HCT116 (cell line): ENCODE data around the gene ANGPTL8. TPM values are rescaled to one million over a fixed set of nuclear protein-coding genes. Genes with fewer than 3 reads are reported as not detected.

Experiments used
- ATAC-seq: fragments of 200-7000 bp; cut with Tn5 transposase; 2 replicates; pipeline ENCODE4 v1.9.1; 2020; ENCODE audit warnings: mild to moderate bottlenecking, moderate library complexity
- BruUV-seq: library from RNA; stranded (reverse); fragments of 400-500 nt; replicated peaks from 2 replicates; lab custom pipeline; 2021; lab: Mats Ljungman, UMichigan
- CTCF ChIA-PET: fragments of 300-600 bp; sonication (Branson Sonifier 250); formaldehyde crosslinking; loops from one replicate; lab custom pipeline; 2021; ENCODE audit warnings: antibody characterized with exemption; lab: Charles Lee
- POLR2A ChIA-PET: fragments of 300-600, 350-600 bp; sonication (Branson Sonifier 250); formaldehyde crosslinking; loops from one replicate; lab custom pipeline; 2021; ENCODE audit warnings: antibody characterized with exemption; lab: Charles Lee
- RAD21 ChIA-PET, 2 experiments: fragments of 300-600 bp; sonication (Branson Sonifier 250); formaldehyde crosslinking; loops; one replicate each; lab custom pipeline; 2023; ENCODE audit warnings: low total read pairs in 2 of 2; ENCODE audit not compliant: uncharacterized antibody in 2 of 2, unreplicated experiment in 2 of 2, low non-redundant PET in 1 of 2; lab: Charles Lee
- DNase-seq: peaks from one replicate; pipeline ENCODE4 v3.0.0-alpha.2; 2010; ENCODE audit warnings: low read depth, low spot score
- H2AFZ ChIP-seq: fragments of 200-600 bp; shearing (Covaris generic), sonication (generic); 2 replicates; pipeline ENCODE4 v1.6.1; 2017; ENCODE audit warnings: low read depth, mixed run types, mixed read lengths, antibody characterized with exemption, low read length; ENCODE audit not compliant: poor library complexity, severe bottlenecking
- H3K27ac ChIP-seq: 2 replicates; pipeline ENCODE4 v1.5.1; 2012; ENCODE audit warnings: low read depth, low read length
- H3K27me3 ChIP-seq: fragments of 200-600 bp; sonication (generic); 2 replicates; pipeline ENCODE4 v1.6.1; 2016; ENCODE audit warnings: mixed run types, low read length, mixed read lengths; ENCODE audit not compliant: insufficient read depth
- H3K36me3 ChIP-seq, 2 experiments: fragments of 200-500 bp in 1 of 2; fragments of 200-600 bp in 1 of 2; sonication (Bioruptor generic) in 1 of 2; sonication (generic) in 1 of 2; 2 replicates each; pipeline versions ENCODE4 v1.5.1 to v1.6.1; 2014 to 2016; ENCODE audit warnings: low read length in 2 of 2, inconsistent platforms in 1 of 2, mixed read lengths in 1 of 2, mixed run types in 1 of 2; ENCODE audit not compliant: insufficient read depth in 2 of 2, control insufficient read depth in 1 of 2
- H3K4me1 ChIP-seq, 2 experiments: fragments of 200-600 bp in 1 of 2; sonication (generic) in 1 of 2; 2 replicates each; pipeline versions ENCODE4 v1.5.1 to v1.6.1; 2012 to 2017; ENCODE audit warnings: low read length in 2 of 2, inconsistent platforms in 1 of 2, mild to moderate bottlenecking in 1 of 2, mixed read lengths in 1 of 2, mixed run types in 1 of 2, moderate library complexity in 1 of 2; ENCODE audit not compliant: insufficient read depth in 2 of 2, control insufficient read depth in 1 of 2
- H3K4me2 ChIP-seq: fragments of 200-600 bp; sonication (generic); 2 replicates; pipeline ENCODE4 v1.6.1; 2017; ENCODE audit warnings: mixed run types, low read length, mixed read lengths
- H3K4me3 ChIP-seq, 2 experiments: fragments of 200-600 bp in 1 of 2; sonication (generic) in 1 of 2; replicated peaks in 1 of 2; 2 replicates each; pipeline ENCODE4 v1.5.1; 2011 to 2016; ENCODE audit warnings: low read length in 2 of 2, control low read depth in 1 of 2, low read depth in 1 of 2, mild to moderate bottlenecking in 1 of 2, mixed read lengths in 1 of 2, mixed run types in 1 of 2
- H3K79me2 ChIP-seq: fragments of 200-600 bp; sonication (generic); 2 replicates; pipeline ENCODE4 v1.6.1; 2017; ENCODE audit warnings: mild to moderate bottlenecking, mixed run types, low read length, moderate library complexity, mixed read lengths; ENCODE audit not compliant: insufficient read depth
- H3K9ac ChIP-seq: fragments of 200-600 bp; sonication (generic); 2 replicates; pipeline ENCODE4 v1.6.1; 2016; ENCODE audit warnings: low read length, mixed read lengths
- H3K9me2 ChIP-seq: fragments of 200-600 bp; sonication (generic), shearing (Covaris generic); 2 replicates; pipeline ENCODE4 v1.6.1; 2017; ENCODE audit warnings: mixed run types, mild to moderate bottlenecking, moderate library complexity; ENCODE audit not compliant: insufficient read depth
- H3K9me3 ChIP-seq, 2 experiments: fragments of 200-500 bp in 1 of 2; fragments of 200-600 bp in 1 of 2; sonication (Bioruptor generic) in 1 of 2; sonication (generic) in 1 of 2; 2 replicates each; pipeline ENCODE4 v1.6.1; 2014 to 2017; ENCODE audit warnings: low read length in 2 of 2, mixed read lengths in 2 of 2, inconsistent platforms in 1 of 2, low read depth in 1 of 2, mild to moderate bottlenecking in 1 of 2, mixed run types in 1 of 2, moderate library complexity in 1 of 2; ENCODE audit not compliant: control insufficient read depth in 1 of 2, insufficient read depth in 1 of 2
- H4K20me1 ChIP-seq: fragments of 200-600 bp; sonication (generic), shearing (Covaris generic); 2 replicates; pipeline ENCODE4 v1.6.1; 2017; ENCODE audit warnings: mixed run types, mild to moderate bottlenecking, moderate library complexity; ENCODE audit not compliant: insufficient read depth
- ATF3 ChIP-seq: IDR thresholded peaks from 2 replicates; pipeline ENCODE4 v1.6.1; 2012
- EGR1 ChIP-seq: IDR thresholded peaks from 2 replicates; pipeline ENCODE4 v1.6.1; 2012; ENCODE audit warnings: low read depth
- JUND ChIP-seq: IDR thresholded peaks from 2 replicates; pipeline ENCODE4 v1.6.1; 2012
- RAD21 ChIP-seq: IDR thresholded peaks from 2 replicates; pipeline ENCODE4 v1.6.1; 2012; ENCODE audit warnings: low read depth, mild to moderate bottlenecking
- REST ChIP-seq: IDR thresholded peaks from 2 replicates; pipeline ENCODE4 v1.6.1; 2012; ENCODE audit warnings: low read depth
- SIN3A ChIP-seq: IDR thresholded peaks from 2 replicates; pipeline ENCODE4 v1.6.1; 2012; ENCODE audit warnings: low read depth
- SRF ChIP-seq: IDR thresholded peaks from 2 replicates; pipeline ENCODE4 v1.6.1; 2012; ENCODE audit warnings: low read depth
- ZFX ChIP-seq: fragments of 450-650 bp; IDR thresholded peaks from 2 replicates; pipeline ENCODE4 v1.6.1; 2017
- intact Hi-C: fragments of 100-400 bp; cut with micrococcal nuclease; formaldehyde crosslinking; loops from 2 replicates; pipeline ENCODE4 v1.10.0; 2022
- total RNA-seq: library from RNA; stranded (reverse); gene quantifications from one replicate; pipeline ENCODE4 v1.2.1, GENCODE V29; 2021; ENCODE audit not compliant: unreplicated experiment
- TF ChIP-seq, protein P1 (sequence below), 3 experiments: fragments of 200-600 bp in 1 of 3; sonication (generic) in 1 of 3; IDR thresholded peaks in 2 of 3; conservative IDR thresholded peaks in 1 of 3; 2 replicates each; pipeline ENCODE4 v1.5.1; 2012 to 2017; ENCODE audit warnings: low read depth in 2 of 3, low read length in 2 of 3, antibody characterized with exemption in 1 of 3, borderline replicate concordance in 1 of 3, control low read depth in 1 of 3, mild to moderate bottlenecking in 1 of 3, mixed read lengths in 1 of 3, mixed run types in 1 of 3, moderate library complexity in 1 of 3; ENCODE audit not compliant: insufficient read depth in 1 of 3

Gene ANGPTL8
- total RNA-seq, 1 experiment from 2014 or later: not detected

- TF ChIP-seq EGR1 (no peak), SRF (no peak), JUND (no peak)
- TF ChIP-seq, protein P1, sequence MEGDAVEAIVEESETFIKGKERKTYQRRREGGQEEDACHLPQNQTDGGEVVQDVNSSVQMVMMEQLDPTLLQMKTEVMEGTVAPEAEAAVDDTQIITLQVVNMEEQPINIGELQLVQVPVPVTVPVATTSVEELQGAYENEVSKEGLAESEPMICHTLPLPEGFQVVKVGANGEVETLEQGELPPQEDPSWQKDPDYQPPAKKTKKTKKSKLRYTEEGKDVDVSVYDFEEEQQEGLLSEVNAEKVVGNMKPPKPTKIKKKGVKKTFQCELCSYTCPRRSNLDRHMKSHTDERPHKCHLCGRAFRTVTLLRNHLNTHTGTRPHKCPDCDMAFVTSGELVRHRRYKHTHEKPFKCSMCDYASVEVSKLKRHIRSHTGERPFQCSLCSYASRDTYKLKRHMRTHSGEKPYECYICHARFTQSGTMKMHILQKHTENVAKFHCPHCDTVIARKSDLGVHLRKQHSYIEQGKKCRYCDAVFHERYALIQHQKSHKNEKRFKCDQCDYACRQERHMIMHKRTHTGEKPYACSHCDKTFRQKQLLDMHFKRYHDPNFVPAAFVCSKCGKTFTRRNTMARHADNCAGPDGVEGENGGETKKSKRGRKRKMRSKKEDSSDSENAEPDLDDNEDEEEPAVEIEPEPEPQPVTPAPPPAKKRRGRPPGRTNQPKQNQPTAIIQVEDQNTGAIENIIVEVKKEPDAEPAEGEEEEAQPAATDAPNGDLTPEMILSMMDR (IDR thresholded peaks at IDR 0.05 in 2 of 3, conservative IDR thresholded peaks at IDR 0.05 in 1 of 3; ENCODE audit: borderline replicate concordance in 1 of 3, insufficient read depth in 1 of 3, low read depth in 2 of 3, low read length in 2 of 3): no peak
These were observed 18.5 kb downstream of the ANGPTL8 start (continued) for GRCh38 chr19:11257846-11258380.

DNA sequence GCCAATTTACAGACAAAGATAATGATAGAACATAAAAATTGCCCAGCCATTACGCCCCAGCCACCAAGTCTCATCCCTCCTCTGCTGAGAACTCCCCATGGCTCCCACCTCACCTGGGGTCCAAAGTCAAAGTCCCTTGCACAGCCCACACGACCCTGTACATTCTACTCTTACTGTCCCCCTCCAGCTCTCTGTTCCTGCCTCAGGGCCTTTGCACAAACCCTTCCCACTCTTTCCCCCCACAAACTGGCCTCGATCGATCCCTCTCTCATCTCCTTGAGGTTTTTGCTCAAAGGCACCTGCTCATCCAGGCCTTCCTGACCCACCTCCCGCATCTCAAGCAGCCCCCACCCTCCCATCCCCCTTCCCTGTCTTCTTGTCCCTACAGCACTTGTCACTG is 21.6 kb downstream of the ANGPTL8 start:
- Histone ChIP-seq H3K4me2 (peak overlapping the region; percentile 96), H3K36me3 (no peaks in the 10 kb centered on the region), H3K4me1 (peaks cover 16 to 38% of the 10 kb centered on the region in 2 experiments), H3K9me2 (no peaks in the 10 kb centered on the region), H3K9me3 (no peaks in the 10 kb centered on the region), H3K79me2 (peaks cover 4% of the 10 kb centered on the region; the same call in 1 of the 2 replicates), H3K27me3 (no peaks in the 10 kb centered on the region), H3K9ac (no peak overlapping the region), H4K20me1 (no peaks in the 10 kb centered on the region), H2AFZ (no peak overlapping the region), H3K27ac (no peak overlapping the region), H3K4me3 (peak overlapping the region in 1 of 2 experiments; percentile 67; a peak in 1 of 4 replicates)
- no peak for ATAC-seq
- no peak for DNase-seq
- ChIA-PET CTCF (no interaction called here), RAD21 (no interaction called here), POLR2A (no interaction called here)
- intact Hi-C loops: no loop called here
- TF ChIP-seq RAD21 (no peak), SIN3A (no peak), ZFX (no peak), REST (no peak), ATF3 (no peak), SRF (no peak), EGR1 (no peak)
- TSS peak; percentile 37 for BruUV-seq
